ENCODE results near the gene MLLT3. TPM values are rescaled to one million over a fixed set of nuclear protein-coding genes. Genes with fewer than 3 reads are reported as not detected.

MLLT3 gene
- total and polyA plus RNA-seq, 2 of the 8 experiments (the other 6 are each of a cell fraction or from before 2014, with no cell fraction given): 5.9 to 9.6 TPM

DNA sequence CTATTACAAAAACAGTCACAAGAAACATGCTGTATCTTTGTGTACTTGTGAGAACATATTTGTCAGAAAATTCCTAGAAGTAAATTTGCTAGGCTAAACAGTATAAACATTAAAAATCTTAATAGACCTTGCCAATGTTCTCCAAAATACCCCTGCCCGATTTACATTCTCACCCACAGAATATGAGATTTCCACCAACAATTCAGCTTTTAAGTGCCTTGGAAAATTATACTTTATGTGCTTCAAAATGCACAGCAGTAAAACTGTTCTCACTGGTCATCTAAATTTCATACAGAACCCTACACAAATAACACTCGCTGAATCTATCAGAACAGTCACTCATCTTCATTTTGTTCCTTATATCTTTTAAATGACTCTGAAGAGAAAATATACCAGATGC is 5.5 kb downstream of the MLLT3 start:
- no peak overlapping the region for H3K27ac ChIP-seq (ENCODE audit: low read depth, low read length)
- H4K91ac ChIP-seq (replicated peaks; ENCODE audit: insufficient read length, low read length): no peak overlapping the region
- H2BK120ac ChIP-seq (replicated peaks; ENCODE audit: low read depth, low read length): no peak overlapping the region
- H2AFZ ChIP-seq (ENCODE audit: low read length): no peak overlapping the region
- ChIA-PET POLR2A (ENCODE audit: partially characterized antibody) (no interaction called here), CTCF (ENCODE audit: partially characterized antibody) (interaction anchor here (2.2 kb wide), 1 partner anchor 11 kb away, joined by 6 read pairs; no protein-coding TSS in a partner anchor)
- H3K4me3 ChIP-seq (ENCODE audit: extremely low read depth in 1 of 4, insufficient read depth in 2 of 4, low read depth in 3 of 4, low read length in 4 of 4): no peak overlapping the region
- no peaks in the 10 kb centered on the region for H3K9me3 ChIP-seq (ENCODE audit: insufficient read depth in 2 of 2, low read depth in 1 of 2, low read length in 1 of 2)
- H2BK12ac ChIP-seq (ENCODE audit: low read depth, low read length): no peak overlapping the region
- H3K14ac ChIP-seq (ENCODE audit: insufficient read length): no peak overlapping the region
- H3K27me3 ChIP-seq (replicated peaks in 1 of 4; ENCODE audit: control insufficient read depth in 3 of 4, extremely low read depth in 1 of 4, insufficient read depth in 3 of 4, low read length in 3 of 4): peaks cover 3 to 31% (median 23%) of the 10 kb centered on the region in 4 experiments
- FAIRE-seq (no peak), DNase-seq (ENCODE audit: low read depth in 1 of 2, low spot score in 2 of 2) (no peak)
- peaks cover 17% of the 10 kb centered on the region; the same call in 1 of the 2 replicates for H3K23me2 ChIP-seq (ENCODE audit: low read depth, low read length)
- H4K20me1 ChIP-seq (replicated peaks in 1 of 2; ENCODE audit: control insufficient read depth in 1 of 2, insufficient read depth in 2 of 2, low read length in 2 of 2): peaks cover 0 to 5% of the 10 kb centered on the region in 2 experiments
- H4K5ac ChIP-seq (ENCODE audit: insufficient read length, low read depth, low read length): no peak overlapping the region
- H2BK15ac ChIP-seq (ENCODE audit: low read length): no peak overlapping the region
- H2BK5ac ChIP-seq (ENCODE audit: low read depth, low read length): no peak overlapping the region
- no peak overlapping the region for H2AK5ac ChIP-seq (ENCODE audit: low read depth, low read length)
- H3K4ac ChIP-seq (replicated peaks; ENCODE audit: insufficient read length, low read depth, low read length): no peak overlapping the region
- H2BK20ac ChIP-seq (ENCODE audit: low read length): no peak overlapping the region
- H3K36me3 ChIP-seq (ENCODE audit: control insufficient read depth in 2 of 4, insufficient read depth in 4 of 4, low read length in 3 of 4): no peaks in the 10 kb centered on the region
- no peak overlapping the region for H3K23ac ChIP-seq (ENCODE audit: insufficient read length)
- H3K79me1 ChIP-seq (ENCODE audit: low read depth, low read length): no peaks in the 10 kb centered on the region
- H4K8ac ChIP-seq (ENCODE audit: extremely low read depth, insufficient read depth, low read length): no peak overlapping the region
- no peak overlapping the region for H3K56ac ChIP-seq (replicated peaks; ENCODE audit: insufficient read length, low read depth, low read length)
- H3K9ac ChIP-seq (replicated peaks in 1 of 4; ENCODE audit: extremely low read depth in 1 of 4, low read depth in 3 of 4, low read length in 3 of 4): no peak overlapping the region
- H3K4me1 ChIP-seq (replicated peaks in 1 of 4; ENCODE audit: control insufficient read depth in 3 of 4, insufficient read depth in 4 of 4, low read length in 3 of 4): peaks cover 0 to 9% (median 3%) of the 10 kb centered on the region in 4 experiments; a peak in 3 of 7 replicates
- H3K18ac ChIP-seq (ENCODE audit: extremely low read depth, low read length): no peak overlapping the region
- no peaks in the 10 kb centered on the region for H3K79me2 ChIP-seq (ENCODE audit: control insufficient read depth in 1 of 2, insufficient read depth in 2 of 2, low read length in 2 of 2)
- H3K4me2 ChIP-seq (ENCODE audit: insufficient read depth in 1 of 2, low read depth in 2 of 2, low read length in 2 of 2): no peak overlapping the region
- 91% methylated on average over 2 of the region's 2 CpGs; no CpG with 5 or more reads in 1 of the 2 experiments for WGBS, 2 experiments (ENCODE audit: extremely low coverage in 1 of 2, insufficient coverage in 1 of 2, insufficient read length in 1 of 2, insufficient replicate concordance in 2 of 2, low coverage in 1 of 2, low lambda C conversion rate in 2 of 2, missing lambda C conversion rate in 1 of 2)
- TF ChIP-seq SIRT6 (IDR thresholded peaks at IDR 0.05; ENCODE audit: low read length) (no peak), RAD21 (IDR thresholded peaks at IDR 0.05 in 1 of 2, conservative IDR thresholded peaks at IDR 0.05 in 1 of 2; ENCODE audit: low read depth in 2 of 2, low read length in 2 of 2) (no peak), BACH1 (IDR thresholded peaks at IDR 0.05; ENCODE audit: low read length) (no peak), TBP (IDR thresholded peaks at IDR 0.05; ENCODE audit: low read depth, low read length) (no peak), YY1 (IDR thresholded peaks at IDR 0.05; ENCODE audit: low read depth, low read length) (no peak), SIN3A (conservative IDR thresholded peaks at IDR 0.05 in 1 of 2, IDR thresholded peaks at IDR 0.05 in 1 of 2; ENCODE audit: low read depth in 1 of 2, low read length in 2 of 2) (no peak), SP1 (IDR thresholded peaks at IDR 0.05; ENCODE audit: low read depth, low read length) (no peak)
- TF ChIP-seq, protein P1, sequence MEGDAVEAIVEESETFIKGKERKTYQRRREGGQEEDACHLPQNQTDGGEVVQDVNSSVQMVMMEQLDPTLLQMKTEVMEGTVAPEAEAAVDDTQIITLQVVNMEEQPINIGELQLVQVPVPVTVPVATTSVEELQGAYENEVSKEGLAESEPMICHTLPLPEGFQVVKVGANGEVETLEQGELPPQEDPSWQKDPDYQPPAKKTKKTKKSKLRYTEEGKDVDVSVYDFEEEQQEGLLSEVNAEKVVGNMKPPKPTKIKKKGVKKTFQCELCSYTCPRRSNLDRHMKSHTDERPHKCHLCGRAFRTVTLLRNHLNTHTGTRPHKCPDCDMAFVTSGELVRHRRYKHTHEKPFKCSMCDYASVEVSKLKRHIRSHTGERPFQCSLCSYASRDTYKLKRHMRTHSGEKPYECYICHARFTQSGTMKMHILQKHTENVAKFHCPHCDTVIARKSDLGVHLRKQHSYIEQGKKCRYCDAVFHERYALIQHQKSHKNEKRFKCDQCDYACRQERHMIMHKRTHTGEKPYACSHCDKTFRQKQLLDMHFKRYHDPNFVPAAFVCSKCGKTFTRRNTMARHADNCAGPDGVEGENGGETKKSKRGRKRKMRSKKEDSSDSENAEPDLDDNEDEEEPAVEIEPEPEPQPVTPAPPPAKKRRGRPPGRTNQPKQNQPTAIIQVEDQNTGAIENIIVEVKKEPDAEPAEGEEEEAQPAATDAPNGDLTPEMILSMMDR (IDR thresholded peaks at IDR 0.05; ENCODE audit: control extremely low read depth in 1 of 3, insufficient read depth in 1 of 3, low read depth in 1 of 3, low read length in 3 of 3): no peak
- TF ChIP-seq, protein P2, sequence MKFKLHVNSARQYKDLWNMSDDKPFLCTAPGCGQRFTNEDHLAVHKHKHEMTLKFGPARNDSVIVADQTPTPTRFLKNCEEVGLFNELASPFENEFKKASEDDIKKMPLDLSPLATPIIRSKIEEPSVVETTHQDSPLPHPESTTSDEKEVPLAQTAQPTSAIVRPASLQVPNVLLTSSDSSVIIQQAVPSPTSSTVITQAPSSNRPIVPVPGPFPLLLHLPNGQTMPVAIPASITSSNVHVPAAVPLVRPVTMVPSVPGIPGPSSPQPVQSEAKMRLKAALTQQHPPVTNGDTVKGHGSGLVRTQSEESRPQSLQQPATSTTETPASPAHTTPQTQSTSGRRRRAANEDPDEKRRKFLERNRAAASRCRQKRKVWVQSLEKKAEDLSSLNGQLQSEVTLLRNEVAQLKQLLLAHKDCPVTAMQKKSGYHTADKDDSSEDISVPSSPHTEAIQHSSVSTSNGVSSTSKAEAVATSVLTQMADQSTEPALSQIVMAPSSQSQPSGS (IDR thresholded peaks at IDR 0.05; ENCODE audit: low read length): no peak

Data from H1 (cell line).